Neural crest cell (in vitro differentiated cells): ENCODE measurements around the gene CRAMP1. TPM values are rescaled to one million over a fixed set of nuclear protein-coding genes. Genes with fewer than 3 reads are reported as not detected.
"Not testable (repeated sequence)": the region's sequence is repeated elsewhere in the genome, so short reads cannot be mapped to it uniquely, and the experiment has no call there.

Experiments used
- DNase-seq: peaks from one replicate; pipeline ENCODE4 v3.0.0; 2021; ENCODE audit warnings: low read depth, mixed read lengths, low spot score
- H3K27ac Mint-ChIP-seq: one replicate; pipeline ENCODE4 v1.8.0; 2021; ENCODE audit warnings: mild to moderate bottlenecking, mixed read lengths; ENCODE audit not compliant: unreplicated experiment
- H3K27me3 Mint-ChIP-seq: 2 replicates; pipeline ENCODE4 v1.8.0; 2021; ENCODE audit warnings: low read depth, mild to moderate bottlenecking, mixed read lengths
- H3K36me3 Mint-ChIP-seq: 2 replicates; pipeline ENCODE4 v1.8.0; 2021; ENCODE audit warnings: low read depth, mild to moderate bottlenecking, mixed read lengths
- H3K4me1 Mint-ChIP-seq: 2 replicates; pipeline ENCODE4 v1.8.0; 2021; ENCODE audit warnings: mixed read lengths
- H3K4me3 Mint-ChIP-seq: one replicate; pipeline ENCODE4 v1.8.0; 2021; ENCODE audit warnings: mild to moderate bottlenecking, mixed read lengths
- H3K9me3 Mint-ChIP-seq: 2 replicates; pipeline ENCODE4 v1.8.0; 2021; ENCODE audit warnings: mixed read lengths
- total RNA-seq: library from RNA; stranded (reverse); gene quantifications from 2 replicates; pipeline ENCODE4 v1.2.1, GENCODE V29; 2021
- TF ChIP-seq, protein P1 (sequence below): fragments of 200-600 bp; sonication (generic); conservative IDR thresholded peaks from 2 replicates; pipeline ENCODE4 v1.5.0; 2021; ENCODE audit warnings: antibody characterized with exemption, mild to moderate bottlenecking

The CRAMP1 gene
- total RNA-seq, 1 donor from 2014 or later, result 38.3 TPM

DNA sequence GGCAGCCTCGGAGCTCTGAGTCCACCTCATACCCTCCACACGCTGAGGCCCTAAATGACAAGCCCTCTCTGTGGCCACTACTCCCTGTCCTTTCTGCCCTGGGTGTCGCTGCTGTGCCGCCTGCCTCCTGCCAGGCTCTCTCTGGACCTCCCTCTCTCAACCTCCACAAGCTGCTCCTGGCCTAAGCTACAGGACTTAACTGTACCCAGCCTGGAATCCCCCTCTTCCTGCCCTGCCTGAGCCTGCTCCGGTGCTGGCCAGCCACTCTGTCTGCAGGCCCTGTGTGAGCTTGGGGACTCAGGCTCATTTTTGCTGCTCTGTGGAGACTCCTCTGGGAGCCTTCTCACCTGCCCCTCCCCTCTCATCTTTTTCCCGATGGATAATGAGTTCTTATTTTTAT is 21.8 kb upstream of the CRAMP1 start:
- TF ChIP-seq, protein P1, sequence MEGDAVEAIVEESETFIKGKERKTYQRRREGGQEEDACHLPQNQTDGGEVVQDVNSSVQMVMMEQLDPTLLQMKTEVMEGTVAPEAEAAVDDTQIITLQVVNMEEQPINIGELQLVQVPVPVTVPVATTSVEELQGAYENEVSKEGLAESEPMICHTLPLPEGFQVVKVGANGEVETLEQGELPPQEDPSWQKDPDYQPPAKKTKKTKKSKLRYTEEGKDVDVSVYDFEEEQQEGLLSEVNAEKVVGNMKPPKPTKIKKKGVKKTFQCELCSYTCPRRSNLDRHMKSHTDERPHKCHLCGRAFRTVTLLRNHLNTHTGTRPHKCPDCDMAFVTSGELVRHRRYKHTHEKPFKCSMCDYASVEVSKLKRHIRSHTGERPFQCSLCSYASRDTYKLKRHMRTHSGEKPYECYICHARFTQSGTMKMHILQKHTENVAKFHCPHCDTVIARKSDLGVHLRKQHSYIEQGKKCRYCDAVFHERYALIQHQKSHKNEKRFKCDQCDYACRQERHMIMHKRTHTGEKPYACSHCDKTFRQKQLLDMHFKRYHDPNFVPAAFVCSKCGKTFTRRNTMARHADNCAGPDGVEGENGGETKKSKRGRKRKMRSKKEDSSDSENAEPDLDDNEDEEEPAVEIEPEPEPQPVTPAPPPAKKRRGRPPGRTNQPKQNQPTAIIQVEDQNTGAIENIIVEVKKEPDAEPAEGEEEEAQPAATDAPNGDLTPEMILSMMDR, result no peak
- no peaks in the 10 kb centered on the region for H3K9me3 Mint-ChIP-seq
- H3K4me3 Mint-ChIP-seq, result no peak overlapping the region
- no peak overlapping the region for H3K27ac Mint-ChIP-seq
- H3K36me3 Mint-ChIP-seq, result no peaks in the 10 kb centered on the region
- DNase-seq, result no peak
- H3K27me3 Mint-ChIP-seq, result no peaks in the 10 kb centered on the region
- peaks cover under 1% of the 10 kb centered on the region for H3K4me1 Mint-ChIP-seq

DNA sequence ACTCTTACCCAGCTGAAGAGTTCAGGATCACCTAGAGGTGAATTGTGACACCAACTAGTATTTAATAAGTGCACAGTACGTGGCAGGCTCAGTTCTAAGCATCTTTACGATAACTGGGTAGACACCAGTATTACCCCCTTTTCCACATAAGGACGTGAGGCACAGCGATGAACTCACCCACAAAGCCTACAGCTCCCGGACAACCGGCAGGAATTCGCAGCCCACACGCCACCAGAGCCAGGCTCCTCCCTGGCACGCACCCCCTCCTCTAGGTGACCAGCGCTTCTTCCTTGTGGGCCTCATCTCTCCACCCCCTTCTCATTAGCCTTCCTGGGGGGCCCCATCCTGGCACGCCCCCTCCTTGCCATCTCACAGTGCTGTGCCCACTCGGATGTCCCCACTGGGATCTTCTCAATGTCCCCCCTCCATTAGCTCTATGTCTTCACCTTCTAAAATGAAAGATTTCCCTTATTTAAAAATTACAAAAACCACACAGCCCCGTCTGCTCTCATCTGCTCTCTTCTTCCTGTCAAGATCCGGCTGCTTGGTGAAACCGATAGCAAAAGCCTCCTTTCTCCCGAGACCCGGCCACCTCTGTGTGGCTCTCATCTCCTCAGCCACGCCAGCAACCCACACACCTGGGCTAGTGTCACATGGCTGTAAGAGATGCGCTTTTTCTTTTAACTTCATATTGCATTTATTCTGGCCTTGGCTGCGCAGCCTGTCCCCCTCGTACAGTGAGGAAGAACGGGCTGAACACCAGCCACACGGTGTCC is 21.0 kb upstream of the CRAMP1 start:
- no peak for DNase-seq
- Mint-ChIP-seq H3K9me3 (no peaks in the 10 kb centered on the region), H3K27ac (peak overlapping the region; percentile 65), H3K4me3 (no peak overlapping the region), H3K4me1 (no peaks in the 10 kb centered on the region), H3K36me3 (no peaks in the 10 kb centered on the region), H3K27me3 (no peaks in the 10 kb centered on the region)
- TF ChIP-seq, protein P1, result no peak

DNA sequence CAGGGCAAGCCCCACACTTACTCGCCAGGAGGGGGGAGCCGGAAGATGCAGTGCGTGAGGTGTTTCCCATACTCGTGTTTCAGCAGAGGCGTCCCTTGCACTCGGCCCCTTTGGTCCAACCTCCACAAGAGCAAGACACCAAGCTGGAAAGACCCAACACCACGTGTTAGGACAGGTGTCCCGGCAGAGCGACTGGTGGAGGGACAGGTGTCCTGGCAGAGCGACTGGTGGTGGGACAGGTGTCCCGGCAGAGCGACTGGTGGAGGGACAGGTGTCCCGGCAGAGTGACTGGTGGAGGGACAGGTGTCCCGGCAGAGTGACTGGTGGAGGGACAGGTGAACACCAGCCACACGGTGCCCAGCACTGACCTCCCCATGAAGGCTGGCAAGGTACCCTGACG is 19.7 kb upstream of the CRAMP1 start:
- TF ChIP-seq, protein P1, result no peak
- no peak for DNase-seq
- no peak overlapping the region for H3K4me3 Mint-ChIP-seq
- no peak overlapping the region for H3K27ac Mint-ChIP-seq
- H3K4me1 Mint-ChIP-seq, result no peaks in the 10 kb centered on the region
- H3K9me3 Mint-ChIP-seq, result no peaks in the 10 kb centered on the region
- no peaks in the 10 kb centered on the region for H3K27me3 Mint-ChIP-seq
- H3K36me3 Mint-ChIP-seq, result peaks cover 2% of the 10 kb centered on the region

DNA sequence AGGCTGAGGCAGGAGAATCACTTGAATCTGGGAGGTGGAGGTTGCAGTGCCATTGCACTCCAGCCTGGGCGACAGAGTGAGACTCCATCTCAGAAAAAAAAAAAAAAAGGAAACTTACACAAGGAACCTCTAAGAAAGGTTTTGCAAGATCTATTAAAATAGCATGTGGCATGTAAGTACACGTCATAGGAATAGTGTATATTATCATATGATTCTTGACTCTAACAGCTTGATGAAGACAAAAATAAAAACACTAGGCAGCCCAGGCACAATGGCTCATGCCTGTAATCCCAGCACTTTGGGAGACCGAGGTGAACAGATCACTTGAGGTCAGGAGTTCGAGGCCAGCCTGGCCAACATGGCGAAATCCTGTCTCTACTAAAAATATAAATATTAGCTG is 16.6 kb upstream of the CRAMP1 start:
- not testable (repeated sequence) for H3K4me3 Mint-ChIP-seq, H3K27me3 Mint-ChIP-seq, H3K27ac Mint-ChIP-seq, H3K9me3 Mint-ChIP-seq, H3K4me1 Mint-ChIP-seq, DNase-seq
- peaks cover 16% of the 10 kb centered on the region for H3K36me3 Mint-ChIP-seq

DNA sequence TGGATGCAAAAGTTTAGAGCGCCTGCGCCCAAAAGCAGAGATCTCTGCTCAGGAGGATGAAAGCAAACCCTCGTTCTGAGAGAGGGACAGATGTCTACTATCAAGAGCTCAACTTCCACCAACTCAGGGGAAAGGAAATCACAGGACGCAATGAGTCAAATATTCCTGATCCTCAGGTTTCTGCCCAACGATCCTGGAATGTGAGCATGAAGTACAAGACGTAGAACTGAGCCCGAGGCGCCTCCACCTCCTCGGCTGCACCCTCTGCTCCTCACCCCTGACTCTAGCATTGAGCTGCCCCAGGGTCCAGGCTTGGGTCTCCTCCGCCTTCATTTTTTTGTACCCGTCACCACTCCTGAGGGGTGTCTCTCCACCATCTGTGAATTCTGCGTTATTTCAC is 15.6 kb upstream of the CRAMP1 start:
- Mint-ChIP-seq H3K4me3 (peak overlapping the region; percentile 41), H3K4me1 (no peaks in the 10 kb centered on the region), H3K9me3 (no peaks in the 10 kb centered on the region), H3K27me3 (no peaks in the 10 kb centered on the region), H3K36me3 (peaks cover 23% of the 10 kb centered on the region), H3K27ac (no peak overlapping the region)
- DNase-seq, result no peak
- TF ChIP-seq, protein P1, result no peak

DNA sequence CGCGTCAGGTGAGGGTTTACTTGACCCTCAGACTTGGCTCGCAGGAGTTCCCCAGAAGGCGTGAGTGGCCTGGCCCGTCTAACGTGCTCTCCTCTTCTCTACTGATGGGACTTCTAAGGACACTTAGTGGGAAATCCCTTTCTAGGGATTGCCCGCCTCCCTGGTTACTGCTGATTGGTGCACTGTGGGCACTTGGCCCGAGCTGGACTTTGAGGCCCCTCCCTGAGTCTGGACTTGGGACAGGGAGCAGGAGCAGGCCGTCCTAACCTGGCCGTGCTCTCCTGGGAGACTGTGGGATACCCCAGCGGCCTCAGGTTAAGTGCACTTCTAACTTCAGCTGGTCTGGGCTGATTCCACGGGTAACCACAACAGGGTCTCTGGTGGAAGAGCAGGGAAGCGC is 15.0 kb upstream of the CRAMP1 start:
- H3K27ac Mint-ChIP-seq, result peak overlapping the region; percentile 43
- H3K9me3 Mint-ChIP-seq, result no peaks in the 10 kb centered on the region
- TF ChIP-seq, protein P1, result no peak
- H3K4me1 Mint-ChIP-seq, result no peaks in the 10 kb centered on the region
- peaks cover 24% of the 10 kb centered on the region for H3K36me3 Mint-ChIP-seq
- no peaks in the 10 kb centered on the region for H3K27me3 Mint-ChIP-seq
- no peak for DNase-seq
- H3K4me3 Mint-ChIP-seq, result no peak overlapping the region
